K562 (cell line): ENCODE measurements around the gene FAM174B. TPM values are rescaled to one million over a fixed set of nuclear protein-coding genes. Genes with fewer than 3 reads are reported as not detected.

Experiments
- ATAC-seq: fragments of 200-7000 bp; cut with Tn5 transposase; 3 replicates; pipeline ENCODE4 v1.9.1; 2020; ENCODE audit warnings: moderate library complexity
- BruUV-seq: library from RNA; stranded (reverse); fragments of 400-500 nt; replicated peaks from 2 replicates; lab custom pipeline; 2021; lab: Mats Ljungman, UMichigan
- CTCF ChIA-PET: fragments of 300-600 bp; formaldehyde crosslinking; extraction: SDS; loops from one replicate; lab custom pipeline; 2021; ENCODE audit warnings: low intra/inter-chr PET ratio; lab: Yijun Ruan, JAX
- POLR2A ChIA-PET: fragments of 300-600, 350-650 bp; sonication (Branson Sonifier 250); formaldehyde crosslinking; extraction: SDS; loops from one replicate; lab custom pipeline; 2021; ENCODE audit warnings: antibody characterized with exemption, inconsistent platforms; lab: Yijun Ruan, JAX
- DNase-seq, 4 experiments: peaks; one replicate each; pipeline versions ENCODE4 v3.0.0 to v3.0.0-alpha.2; 2011 to 2018; ENCODE audit warnings: low spot score in 3 of 4, mixed read lengths in 3 of 4; ENCODE audit errors: extremely low read depth in 1 of 4
- FAIRE-seq: peaks from 2 replicates; lab custom pipeline; 2011; peaks lifted over from hg19 to GRCh38; lab: Jason Lieb, UNC
- H2AFZ ChIP-seq: 2 replicates; pipeline ENCODE4 v1.6.0; 2011; ENCODE audit warnings: low read depth, low read length, control low read depth, inconsistent platforms
- H3K27ac ChIP-seq: fragments of 200-600 bp; 3 replicates; pipeline ENCODE4 v1.8.0; 2011; ENCODE audit warnings: low read depth, mild to moderate bottlenecking, control low read depth, inconsistent platforms, low read length, moderate library complexity, mixed read lengths; ENCODE audit errors: extremely low read depth
- H3K27me3 ChIP-seq, 2 experiments: fragments of 300-600 bp in 1 of 2; 2 replicates in 1 of 2; 3 replicates in 1 of 2; pipeline versions ENCODE4 v1.6.0 to v1.8.0; 2011; ENCODE audit warnings: inconsistent platforms in 2 of 2, low read length in 2 of 2, mild to moderate bottlenecking in 1 of 2, mixed read lengths in 1 of 2, moderate library complexity in 1 of 2; ENCODE audit not compliant: control insufficient read depth in 2 of 2, insufficient read depth in 2 of 2
- H3K36me3 ChIP-seq: fragments of 300-600 bp; 3 replicates; pipeline ENCODE4 v1.8.0; 2011; ENCODE audit warnings: mild to moderate bottlenecking, low read length, inconsistent platforms; ENCODE audit not compliant: control insufficient read depth, insufficient read depth
- H3K4me1 ChIP-seq, 2 experiments: fragments of 200-600 bp in 1 of 2; replicated peaks in 1 of 2; 2 replicates in 1 of 2; 3 replicates in 1 of 2; pipeline versions ENCODE4 v1.5.1 to v1.8.0; 2011; ENCODE audit warnings: inconsistent platforms in 2 of 2, low read length in 2 of 2, mild to moderate bottlenecking in 1 of 2, mixed read lengths in 1 of 2, moderate library complexity in 1 of 2; ENCODE audit not compliant: control insufficient read depth in 2 of 2, insufficient read depth in 2 of 2
- H3K4me2 ChIP-seq: 2 replicates; pipeline ENCODE4 v1.6.1; 2011; ENCODE audit warnings: low read length, control low read depth, inconsistent platforms, mixed read lengths; ENCODE audit not compliant: insufficient read depth
- H3K4me3 ChIP-seq: fragments of 200-600 bp; sonication (generic), shearing (Covaris generic); 2 replicates; pipeline ENCODE4 v1.5.1; 2016; ENCODE audit warnings: control low read depth, inconsistent platforms
- H3K79me2 ChIP-seq: fragments of 200-600 bp; 3 replicates; pipeline ENCODE4 v1.8.0; 2011; ENCODE audit warnings: low read length, inconsistent platforms; ENCODE audit not compliant: control insufficient read depth, insufficient read depth
- H3K9ac ChIP-seq, 2 experiments: 2 replicates each; pipeline versions ENCODE4 v1.6.0 to v1.6.1; 2011; ENCODE audit warnings: low read depth in 2 of 2, low read length in 2 of 2, control low read depth in 1 of 2, inconsistent platforms in 1 of 2, mild to moderate bottlenecking in 1 of 2, mixed read lengths in 1 of 2; ENCODE audit not compliant: insufficient read depth in 1 of 2
- H3K9me1 ChIP-seq: one replicate; pipeline ENCODE4 v1.6.0; 2011; ENCODE audit warnings: inconsistent platforms, mild to moderate bottlenecking, low read length, moderate library complexity; ENCODE audit not compliant: control insufficient read depth, insufficient read depth
- H3K9me3 ChIP-seq: replicated peaks from 2 replicates; pipeline ENCODE4 v1.5.1; 2011; ENCODE audit warnings: low read depth, low read length, inconsistent platforms; ENCODE audit not compliant: control insufficient read depth, insufficient read depth
- H4K20me1 ChIP-seq: replicated peaks from 2 replicates; pipeline ENCODE4 v1.6.1; 2011; ENCODE audit warnings: low read length, inconsistent platforms, mixed read lengths; ENCODE audit not compliant: control insufficient read depth, insufficient read depth
- CXXC5 ChIP-seq: fragments of 250-450 bp; sonication (Bioruptor Pico); IDR thresholded peaks from 2 replicates; pipeline ENCODE4 v1.8.0; 2022; ENCODE audit warnings: inconsistent platforms, mild to moderate bottlenecking, moderate library complexity
- KAT8 ChIP-seq: fragments of 450-650 bp; IDR thresholded peaks from 2 replicates; pipeline ENCODE4 v1.6.1; 2016; ENCODE audit warnings: low read depth, mild to moderate bottlenecking
- KDM2B ChIP-seq: fragments of 250-450 bp; sonication (Bioruptor Pico); IDR thresholded peaks from 2 replicates; pipeline ENCODE4 v1.8.0; 2021; ENCODE audit warnings: mild to moderate bottlenecking, moderate library complexity
- L3MBTL2 ChIP-seq: fragments of 450-650 bp; IDR thresholded peaks from 2 replicates; pipeline ENCODE4 v1.6.1; 2016; ENCODE audit warnings: mild to moderate bottlenecking, moderate library complexity
- PML ChIP-seq: IDR thresholded peaks from 2 replicates; pipeline ENCODE4 v1.6.1; 2012; ENCODE audit warnings: low read length, inconsistent platforms
- ZNF133 ChIP-seq: fragments of 250-450 bp; sonication (Bioruptor Pico); IDR thresholded peaks from 2 replicates; pipeline ENCODE4 v1.4.0; 2020; ENCODE audit warnings: mild to moderate bottlenecking
- WGBS: fragments of 100-300 bp; shearing (Covaris generic); methylation state at CpG from one replicate; pipeline ENCODE4 v1.1.6; 2016; ENCODE audit warnings: low coverage, mixed read lengths; ENCODE audit not compliant: insufficient coverage; ENCODE audit errors: missing lambda C conversion rate; 5-methylcytosine and 5-hydroxymethylcytosine counted together
- in situ Hi-C: fragments of 300-500 bp; cut with MboI; formaldehyde crosslinking; loops from 4 replicates; pipeline ENCODE4 v1.15.0; 2018; ENCODE audit warnings: inconsistent platforms, mixed read lengths
- intact Hi-C: fragments of 100-400 bp; cut with micrococcal nuclease; formaldehyde crosslinking; loops from 2 replicates; pipeline ENCODE4 v1.14.2; 2022
- polyA plus RNA-seq, 8 experiments: library from polyadenylated mRNA; depleted of rRNA in 4 of 8; stranded (reverse) in 5 of 8; unstranded in 3 of 8; fragments of >200 nt; fragmentation: Nextera tagmentation in 2 of 8; fragmentation: Illumina TruSeq in 1 of 8; extraction: Ambion mirVana in 2 of 8; extraction: Trizol in 1 of 8; gene quantifications; 2 replicates each; pipeline versions ENCODE4 v1.2.1 to v1.2.3, GENCODE V29; 2011 to 2014; ENCODE audit warnings: inconsistent platforms in 1 of 8, missing spikeins in 1 of 8
- total RNA-seq, 7 experiments: library from RNA; depleted of rRNA in 6 of 7; stranded (reverse); fragments of >200 nt in 6 of 7; fragmentation: Illumina TruSeq in 2 of 7; extraction: Trizol in 2 of 7; gene quantifications; 2 replicates each; pipeline versions ENCODE4 v1.2.1 to v1.2.3, GENCODE V29; 2011 to 2021; ENCODE audit warnings: low replicate concordance in 1 of 7
- TF ChIP-seq, protein P1 (sequence below): sonication (generic); formaldehyde crosslinking; IDR thresholded peaks from 2 replicates; pipeline ENCODE4 v1.8.0; 2022; ENCODE audit warnings: mild to moderate bottlenecking, low read depth, missing genetic modification reagents
- TF ChIP-seq, protein P2 (sequence below): fragments of 450-650 bp; IDR thresholded peaks from one replicate; pipeline ENCODE4 v1.6.1; 2018; ENCODE audit warnings: mild to moderate bottlenecking, moderate library complexity; ENCODE audit not compliant: partially characterized antibody

The FAM174B gene
- total and polyA plus RNA-seq, 9 of the 15 experiments (the other 6 are each of a cell fraction or from before 2014, with no cell fraction given), result 0.39 to 2.7 (median 1.9) TPM; not detected in 1

DNA sequence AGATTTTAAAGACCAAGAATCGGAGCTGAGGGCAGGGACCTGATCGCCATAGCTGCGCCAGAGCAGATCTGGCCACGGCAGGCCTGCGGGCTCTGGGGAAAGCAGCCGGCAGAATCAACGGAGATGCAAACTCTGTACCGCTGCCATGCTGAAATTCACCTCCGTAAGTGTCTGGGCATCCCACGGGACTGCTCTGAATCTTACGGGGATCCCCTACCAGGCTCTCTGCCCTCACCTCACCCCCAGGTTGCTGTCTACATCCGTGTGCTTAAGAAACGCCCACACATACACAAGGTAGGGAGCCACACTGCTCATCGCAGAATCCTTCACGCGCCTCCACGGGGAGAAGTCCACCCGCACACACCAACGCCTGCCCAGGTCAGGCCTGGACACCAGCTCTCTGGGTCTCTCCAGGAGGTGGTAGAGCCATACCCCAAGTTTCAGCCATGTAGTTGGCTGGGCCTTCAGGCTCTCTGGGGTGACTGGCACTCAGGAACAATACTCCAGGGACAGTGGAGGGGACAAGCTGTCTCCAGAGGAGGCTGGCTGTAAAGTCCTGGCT, 33.5 kb downstream of the FAM174B start:
- H3K4me2 ChIP-seq, result no peak overlapping the region
- H3K27ac ChIP-seq, result no peak overlapping the region
- TF ChIP-seq L3MBTL2 (no peak), KAT8 (no peak), KDM2B (CRISPR knock-in tag) (no peak), CXXC5 (no peak), ZNF133 (CRISPR knock-in tag) (no peak)
- H4K20me1 ChIP-seq, result no peaks in the 10 kb centered on the region
- H3K4me3 ChIP-seq, result no peak overlapping the region
- H3K9ac ChIP-seq, result no peak overlapping the region
- no peaks in the 10 kb centered on the region for H3K9me1 ChIP-seq
- no peak overlapping the region for H2AFZ ChIP-seq
- no peaks in the 10 kb centered on the region for H3K79me2 ChIP-seq
- BruUV-seq, result no TSS peak
- ATAC-seq (no peak), FAIRE-seq (no peak), DNase-seq (no peak)
- ChIA-PET POLR2A (no interaction called here), CTCF (no interaction called here)
- no peaks in the 10 kb centered on the region for H3K9me3 ChIP-seq
- H3K4me1 ChIP-seq, result peaks cover 15 to 17% of the 10 kb centered on the region in 2 experiments; a peak in 4 of 5 replicates
- intact Hi-C loops, result no loop called here
- WGBS, result 43% methylated on average over 19 of the region's 19 CpGs
- H3K27me3 ChIP-seq, result peaks cover 6 to 32% of the 10 kb centered on the region in 2 experiments; a peak in 3 of 5 replicates
- no peaks in the 10 kb centered on the region for H3K36me3 ChIP-seq
- in situ Hi-C loops, result no loop called here

DNA sequence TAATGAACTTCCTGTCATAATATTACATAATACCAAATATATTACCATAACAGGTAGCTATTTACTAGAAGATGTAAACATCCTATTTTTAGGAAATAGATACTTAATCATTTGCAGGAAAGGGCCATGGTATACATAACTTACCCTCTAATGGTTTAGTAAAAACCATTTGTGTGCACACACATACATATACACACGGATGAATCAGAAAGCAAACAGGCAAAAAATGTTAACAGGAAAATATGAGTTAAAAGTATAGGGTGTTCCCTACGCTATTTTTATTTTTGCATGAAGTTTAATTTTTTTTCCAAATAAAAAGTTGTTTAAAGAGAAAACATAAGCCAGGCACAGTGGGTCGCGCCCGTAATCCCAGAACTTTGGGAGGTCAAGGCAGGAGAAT, 34.6 kb downstream of the FAM174B start:
- DNase-seq (no peak), FAIRE-seq (no peak), ATAC-seq (no peak)
- H3K27me3 ChIP-seq, result peaks cover 6 to 27% of the 10 kb centered on the region in 2 experiments; a peak in 3 of 5 replicates
- TF ChIP-seq, protein P1, sequence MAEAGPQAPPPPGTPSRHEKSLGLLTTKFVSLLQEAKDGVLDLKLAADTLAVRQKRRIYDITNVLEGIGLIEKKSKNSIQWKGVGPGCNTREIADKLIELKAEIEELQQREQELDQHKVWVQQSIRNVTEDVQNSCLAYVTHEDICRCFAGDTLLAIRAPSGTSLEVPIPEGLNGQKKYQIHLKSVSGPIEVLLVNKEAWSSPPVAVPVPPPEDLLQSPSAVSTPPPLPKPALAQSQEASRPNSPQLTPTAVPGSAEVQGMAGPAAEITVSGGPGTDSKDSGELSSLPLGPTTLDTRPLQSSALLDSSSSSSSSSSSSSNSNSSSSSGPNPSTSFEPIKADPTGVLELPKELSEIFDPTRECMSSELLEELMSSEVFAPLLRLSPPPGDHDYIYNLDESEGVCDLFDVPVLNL (CRISPR knock-in tag), result no peak
- TF ChIP-seq, protein P2, sequence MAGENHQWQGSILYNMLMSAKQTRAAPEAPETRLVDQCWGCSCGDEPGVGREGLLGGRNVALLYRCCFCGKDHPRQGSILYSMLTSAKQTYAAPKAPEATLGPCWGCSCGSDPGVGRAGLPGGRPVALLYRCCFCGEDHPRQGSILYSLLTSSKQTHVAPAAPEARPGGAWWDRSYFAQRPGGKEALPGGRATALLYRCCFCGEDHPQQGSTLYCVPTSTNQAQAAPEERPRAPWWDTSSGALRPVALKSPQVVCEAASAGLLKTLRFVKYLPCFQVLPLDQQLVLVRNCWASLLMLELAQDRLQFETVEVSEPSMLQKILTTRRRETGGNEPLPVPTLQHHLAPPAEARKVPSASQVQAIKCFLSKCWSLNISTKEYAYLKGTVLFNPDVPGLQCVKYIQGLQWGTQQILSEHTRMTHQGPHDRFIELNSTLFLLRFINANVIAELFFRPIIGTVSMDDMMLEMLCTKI, result no peak
- TF ChIP-seq PML, result no peak
- H3K4me3 ChIP-seq, result no peak overlapping the region
- no peak overlapping the region for H3K27ac ChIP-seq
- no peak overlapping the region for H3K4me2 ChIP-seq
- no peaks in the 10 kb centered on the region for H3K9me3 ChIP-seq
- H3K9me1 ChIP-seq, result no peaks in the 10 kb centered on the region
- no peak overlapping the region for H3K9ac ChIP-seq
- ChIA-PET CTCF (no interaction called here), POLR2A (no interaction called here)
- no peak overlapping the region for H2AFZ ChIP-seq
- no peaks in the 10 kb centered on the region for H3K36me3 ChIP-seq
- in situ Hi-C loops, result no loop called here
- BruUV-seq, result no TSS peak
- intact Hi-C loops, result no loop called here
- WGBS, result 58% methylated on average over 5 of the region's 5 CpGs
- H4K20me1 ChIP-seq, result no peaks in the 10 kb centered on the region
- peaks cover 20 to 24% of the 10 kb centered on the region in 2 experiments; a peak in 4 of 5 replicates for H3K4me1 ChIP-seq
- no peaks in the 10 kb centered on the region for H3K79me2 ChIP-seq
